HG03175 (cell line): ENCODE data around the gene HECTD4.
A peak's percentile ranks its signal among the peaks of the same experiment; 100 is the strongest.

Experiments
- ATAC-seq: cut with Tn5 transposase; IDR thresholded peaks from one replicate; pipeline ENCODE4 v1.9.1; 2021; ENCODE audit warnings: mild to moderate bottlenecking, moderate library complexity; ENCODE audit not compliant: unreplicated experiment

HECTD4 gene

GRCh38 chr12:112322882-112323547 is 59.2 kb downstream of the HECTD4 start:
- ATAC-seq = no peak

GRCh38 chr12:112322441-112322840 is 59.8 kb downstream of the HECTD4 start:
- no peak for ATAC-seq

- no peak for ATAC-seq
Observed at GRCh38 chr12:112321245-112321644, 61.0 kb downstream of the HECTD4 start.

GRCh38 chr12:112319395-112319794 is 62.8 kb downstream of the HECTD4 start:
- ATAC-seq = no peak

GRCh38 chr12:112317481-112317880 is 64.8 kb downstream of the HECTD4 start:
- no peak for ATAC-seq

- no peak for ATAC-seq
Observed at GRCh38 chr12:112314981-112315380, 67.2 kb downstream of the HECTD4 start.

GRCh38 chr12:112309797-112310196 is 72.4 kb downstream of the HECTD4 start:
- ATAC-seq = no peak

- ATAC-seq = no peak
Observed at GRCh38 chr12:112308652-112309051, 73.6 kb downstream of the HECTD4 start.

GRCh38 chr12:112308161-112308560 is 74.1 kb downstream of the HECTD4 start:
- ATAC-seq = no peak

GRCh38 chr12:112307317-112308011 is 74.8 kb downstream of the HECTD4 start:
- ATAC-seq = no peak

- ATAC-seq = no peak
Observed at GRCh38 chr12:112305951-112306350, 76.3 kb downstream of the HECTD4 start.

GRCh38 chr12:112304436-112304835 is 77.8 kb downstream of the HECTD4 start:
- no peak for ATAC-seq

GRCh38 chr12:112303799-112304198 is 78.4 kb downstream of the HECTD4 start:
- no peak for ATAC-seq

- peak; percentile 99 for ATAC-seq
Observed at GRCh38 chr12:112303004-112303403, 79.2 kb downstream of the HECTD4 start.

- ATAC-seq = no peak
Observed at GRCh38 chr12:112299704-112300103, 82.5 kb downstream of the HECTD4 start.

GRCh38 chr12:112297188-112297587 is 85.0 kb downstream of the HECTD4 start:
- ATAC-seq = no peak

- ATAC-seq = no peak
Observed at GRCh38 chr12:112296183-112296582, 86.0 kb downstream of the HECTD4 start.

GRCh38 chr12:112294793-112295192 is 87.4 kb downstream of the HECTD4 start:
- ATAC-seq = no peak

GRCh38 chr12:112288638-112289037 is 93.6 kb downstream of the HECTD4 start:
- no peak for ATAC-seq

GRCh38 chr12:112285600-112286401 is 96.4 kb downstream of the HECTD4 start:
- ATAC-seq = no peak

GRCh38 chr12:112283546-112283945 is 98.7 kb downstream of the HECTD4 start:
- no peak for ATAC-seq

- ATAC-seq = no peak
Observed at GRCh38 chr12:112282920-112283319, 99.3 kb downstream of the HECTD4 start.
